NCI-H526 (cell line): Measurements from ENCODE around the gene ARHGAP18.
A peak's percentile ranks its signal among the peaks of the same experiment; 100 is the strongest.
"Not testable (repeated sequence)": the region's sequence is repeated elsewhere in the genome, so short reads cannot be mapped to it uniquely, and the experiment has no call there.

Experiments
- DNase-seq, 2 experiments: peaks; one replicate each; lab custom pipeline; 2025; lab: John Stamatoyannopoulos, UW

ARHGAP18 gene

DNA sequence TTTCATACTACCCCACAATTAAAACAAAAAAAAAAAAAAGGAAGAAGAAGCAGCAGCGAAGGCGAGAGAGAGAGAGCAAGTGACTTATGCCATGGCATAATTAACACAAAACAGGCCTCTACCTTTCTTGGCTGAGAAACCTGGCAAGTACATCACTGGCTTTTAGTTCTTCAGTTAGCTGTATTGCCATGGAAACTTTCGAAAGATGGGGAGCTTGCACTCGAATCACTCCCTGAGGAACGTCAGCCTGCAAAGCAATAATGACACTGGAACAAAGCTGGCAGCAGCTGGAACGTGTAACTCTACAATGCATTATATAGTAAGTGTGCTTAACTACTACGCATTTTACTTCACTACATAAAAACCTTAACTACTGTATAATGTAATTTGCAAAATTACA is 126.1 kb downstream of the ARHGAP18 start:
- no peak for DNase-seq

DNA sequence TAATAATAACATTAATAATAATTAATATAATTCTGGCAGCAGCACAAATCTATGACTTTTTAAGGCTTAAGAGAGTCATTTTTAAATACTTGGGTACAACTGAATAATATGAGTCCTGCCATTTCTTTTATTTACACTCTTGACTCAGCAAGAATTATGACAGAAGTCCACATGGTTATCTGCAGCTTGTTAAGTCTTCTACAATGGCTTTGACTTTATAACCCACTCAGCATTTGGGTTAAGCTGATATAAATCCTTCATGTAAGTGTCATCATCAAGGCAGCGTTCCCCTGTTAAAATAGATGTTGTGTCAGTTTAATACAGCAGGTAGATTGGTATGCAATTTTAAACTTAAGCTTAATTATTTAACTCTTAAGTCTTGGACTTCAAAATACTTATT is 131.7 kb downstream of the ARHGAP18 start:
- DNase-seq = no peak

DNA sequence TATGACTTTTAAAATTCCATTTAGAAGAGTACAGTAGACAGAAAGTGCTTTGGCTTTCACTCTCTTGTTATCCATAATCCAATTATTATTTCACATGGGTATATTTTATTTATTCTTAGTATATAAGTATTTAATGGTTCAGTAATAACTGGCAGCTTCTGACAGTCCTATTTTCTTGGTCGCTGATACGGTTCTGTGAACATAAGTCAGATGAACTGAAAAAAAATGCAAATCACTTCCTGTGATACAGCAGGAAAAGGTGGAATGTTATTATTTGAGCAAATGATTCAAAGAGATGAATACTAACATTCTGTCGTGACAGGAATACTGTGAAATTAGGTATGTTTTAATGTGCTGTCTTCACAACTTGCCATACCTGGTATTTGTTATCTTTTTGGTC is 132.3 kb downstream of the ARHGAP18 start:
- DNase-seq = peak in 1 of 2 experiments; percentile 23

DNA sequence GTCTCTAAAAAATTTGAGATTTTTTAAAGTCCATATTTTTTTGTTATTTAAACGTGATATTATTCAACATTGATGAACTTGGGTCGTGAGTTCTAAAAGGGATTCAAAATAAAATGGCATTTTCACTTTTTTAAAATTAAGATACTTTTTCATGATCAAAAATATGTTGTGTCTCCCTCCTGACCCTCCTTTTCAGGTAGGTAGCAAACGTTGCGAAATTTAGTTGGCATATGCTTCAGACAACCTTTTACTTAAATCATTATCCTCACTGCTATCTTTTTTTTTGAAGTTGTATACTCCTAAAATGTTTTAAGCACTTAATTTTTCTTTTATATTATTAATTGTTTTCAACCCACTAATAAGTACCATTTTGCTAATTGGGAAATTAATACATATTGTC is 133.5 kb downstream of the ARHGAP18 start:
- no peak for DNase-seq

DNA sequence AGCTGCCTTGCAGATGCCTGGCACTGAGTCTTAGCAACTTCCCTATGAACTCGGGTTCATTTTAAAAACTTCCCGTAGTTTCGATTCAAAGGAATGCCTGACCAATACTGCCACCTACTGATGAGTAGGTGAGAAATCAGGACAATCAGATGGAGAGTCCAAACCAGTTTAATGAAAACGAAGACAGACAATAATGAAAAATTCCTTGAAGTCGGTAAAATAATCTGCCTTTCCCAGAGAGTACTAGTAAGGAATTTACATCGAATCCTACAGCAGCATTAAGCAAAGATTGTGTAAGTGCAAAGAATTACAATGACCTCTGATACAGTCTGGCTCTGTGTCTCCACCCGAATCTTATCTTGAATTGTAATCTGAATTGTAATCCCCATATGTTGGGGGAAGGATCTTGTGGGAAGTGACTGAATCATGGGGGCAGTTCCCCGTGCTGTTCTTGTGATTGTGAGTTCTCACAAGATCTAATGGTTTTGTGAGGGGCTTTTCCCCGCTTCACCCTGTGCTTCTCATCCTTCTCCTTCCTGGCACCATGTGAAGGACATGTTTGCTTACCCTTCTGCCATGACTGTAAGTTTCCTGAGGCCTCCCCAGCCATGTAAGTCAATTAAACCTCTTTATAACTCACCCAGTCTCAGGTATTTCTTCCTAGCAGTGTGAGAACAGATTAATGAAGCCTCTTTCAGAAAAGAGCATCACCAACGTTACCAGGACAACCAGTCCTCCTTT is 134.4 kb downstream of the ARHGAP18 start:
- peak in 1 of 2 experiments; percentile 53 for DNase-seq

DNA sequence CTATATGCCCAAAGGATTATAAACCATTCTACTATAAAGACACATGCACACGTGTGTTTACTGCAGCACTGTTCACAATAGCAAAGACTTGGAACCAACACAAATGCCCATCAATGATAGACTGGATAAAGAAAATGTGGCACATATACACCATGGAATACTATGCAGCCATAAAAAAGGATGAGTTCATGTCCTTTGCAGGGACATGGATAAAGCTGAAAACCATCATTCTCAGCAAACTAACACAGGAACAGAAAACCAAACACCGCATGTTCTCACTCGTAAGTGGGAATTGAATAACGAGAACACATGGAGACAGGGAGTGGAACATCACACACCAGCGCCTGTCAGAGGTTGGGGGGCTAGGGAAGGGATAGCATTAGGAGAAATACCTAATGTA is 135.4 kb downstream of the ARHGAP18 start:
- not testable (repeated sequence) for DNase-seq

DNA sequence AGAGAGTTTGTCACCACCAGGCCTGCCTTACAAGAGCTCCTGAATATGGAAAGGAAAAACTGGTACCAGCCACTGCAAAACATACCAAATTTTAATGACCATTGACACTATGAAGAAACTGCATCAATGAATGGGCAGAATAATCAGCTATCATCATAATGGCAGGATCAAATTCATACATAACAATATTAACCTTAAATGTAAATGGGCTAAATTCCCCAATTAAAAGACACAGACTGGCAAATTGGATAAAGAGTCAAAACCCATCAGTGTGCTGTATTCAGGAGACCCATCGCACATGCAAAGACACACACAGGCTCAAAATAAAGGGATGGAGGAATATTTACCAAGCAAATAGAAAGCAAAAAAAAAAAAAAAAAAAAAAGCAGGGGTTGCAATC is 139.0 kb downstream of the ARHGAP18 start:
- not testable (repeated sequence) for DNase-seq

DNA sequence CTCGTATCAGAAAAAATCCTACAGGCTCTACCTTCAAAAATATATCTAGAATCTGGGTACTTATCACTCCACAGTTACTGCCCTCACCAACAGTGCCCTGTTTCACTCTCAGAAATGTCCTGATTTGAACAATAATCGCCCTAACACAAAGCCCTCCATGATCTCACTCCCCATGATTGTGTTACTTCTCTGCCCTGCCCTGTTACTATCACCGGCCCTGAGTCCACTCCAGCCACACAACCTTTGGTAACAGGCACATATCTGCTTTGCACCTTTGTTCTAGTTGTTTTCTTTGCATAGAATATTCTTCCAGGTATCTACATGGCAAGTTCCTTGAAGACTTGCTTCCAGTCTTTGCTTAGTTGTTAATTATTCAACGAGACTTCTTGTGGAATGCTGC is 142.0 kb downstream of the ARHGAP18 start:
- DNase-seq = no peak

DNA sequence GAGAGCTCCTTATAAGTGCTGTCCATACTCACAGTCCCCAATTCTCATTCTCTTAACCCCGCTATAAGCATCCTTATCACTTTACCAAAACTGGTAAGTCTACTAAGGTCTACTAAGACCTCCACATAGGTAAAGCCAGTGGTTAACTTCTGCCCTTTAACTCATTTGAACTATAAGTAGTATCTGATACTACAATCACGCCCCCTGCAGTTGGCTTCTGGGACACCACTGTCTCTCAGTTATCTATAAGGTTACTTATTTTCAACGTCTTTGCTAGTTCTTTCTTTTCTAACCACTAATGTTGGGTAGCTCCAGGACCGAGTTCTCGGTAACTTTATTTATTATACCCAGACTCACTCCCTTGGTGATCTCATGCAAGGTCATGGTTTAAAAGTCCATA is 142.6 kb downstream of the ARHGAP18 start:
- DNase-seq = peak in 1 of 2 experiments; percentile 33

DNA sequence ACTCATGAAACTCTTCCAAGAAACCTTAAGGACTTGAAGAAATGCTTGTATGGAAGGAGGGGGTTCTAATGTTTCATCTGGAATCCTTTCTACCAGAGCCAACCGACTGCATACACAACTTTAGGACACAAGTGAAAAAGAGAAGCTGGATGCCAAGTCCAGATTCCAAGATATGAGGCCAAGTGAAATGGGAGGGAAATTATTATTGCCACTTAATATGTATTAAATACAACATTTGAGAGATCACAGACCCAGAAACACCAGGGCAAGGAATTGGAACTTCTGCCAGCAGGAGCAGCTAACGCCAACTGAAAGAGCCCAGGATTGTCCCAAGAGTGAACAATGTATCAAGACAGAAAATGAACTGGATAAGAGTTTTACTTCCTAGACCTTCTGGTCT is 144.2 kb downstream of the ARHGAP18 start:
- no peak for DNase-seq

DNA sequence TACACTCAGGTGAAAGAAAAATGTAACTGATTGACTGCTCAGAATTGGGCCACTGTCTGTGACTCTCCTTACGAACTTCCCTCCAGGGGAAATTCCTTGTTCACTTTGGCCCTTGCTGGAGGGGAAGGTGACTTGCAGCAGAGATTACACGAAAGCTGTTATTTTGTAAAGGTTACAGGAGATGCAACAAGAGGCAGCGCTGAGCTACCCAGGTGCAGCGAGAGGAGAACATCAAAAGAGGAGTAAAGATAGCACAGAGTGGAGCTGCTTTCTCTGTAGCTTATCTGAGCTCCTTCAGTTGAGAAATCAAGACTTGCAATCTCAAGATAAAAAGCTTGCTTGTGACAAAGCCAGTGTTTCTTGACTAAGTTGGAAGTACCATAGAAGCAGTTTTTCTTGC is 144.6 kb downstream of the ARHGAP18 start:
- DNase-seq = no peak

DNA sequence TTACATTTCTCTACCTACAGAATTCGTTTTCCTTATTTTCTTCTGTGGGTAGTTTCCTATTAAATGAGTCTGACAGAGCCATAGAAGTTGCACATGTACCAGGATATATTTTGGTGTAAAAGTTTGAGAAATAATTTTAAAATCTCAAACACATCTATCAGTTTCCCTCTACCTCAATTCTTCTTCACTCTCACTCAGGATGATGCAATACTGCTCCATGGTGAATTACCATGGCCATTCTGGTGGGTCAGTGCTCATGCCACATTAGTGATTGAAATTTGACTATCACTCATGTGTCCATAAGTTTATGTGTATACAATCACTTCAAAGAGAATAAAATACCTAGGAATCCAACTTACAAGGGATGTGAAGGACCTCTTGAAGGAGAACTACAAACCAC is 151.7 kb downstream of the ARHGAP18 start:
- DNase-seq = no peak

DNA sequence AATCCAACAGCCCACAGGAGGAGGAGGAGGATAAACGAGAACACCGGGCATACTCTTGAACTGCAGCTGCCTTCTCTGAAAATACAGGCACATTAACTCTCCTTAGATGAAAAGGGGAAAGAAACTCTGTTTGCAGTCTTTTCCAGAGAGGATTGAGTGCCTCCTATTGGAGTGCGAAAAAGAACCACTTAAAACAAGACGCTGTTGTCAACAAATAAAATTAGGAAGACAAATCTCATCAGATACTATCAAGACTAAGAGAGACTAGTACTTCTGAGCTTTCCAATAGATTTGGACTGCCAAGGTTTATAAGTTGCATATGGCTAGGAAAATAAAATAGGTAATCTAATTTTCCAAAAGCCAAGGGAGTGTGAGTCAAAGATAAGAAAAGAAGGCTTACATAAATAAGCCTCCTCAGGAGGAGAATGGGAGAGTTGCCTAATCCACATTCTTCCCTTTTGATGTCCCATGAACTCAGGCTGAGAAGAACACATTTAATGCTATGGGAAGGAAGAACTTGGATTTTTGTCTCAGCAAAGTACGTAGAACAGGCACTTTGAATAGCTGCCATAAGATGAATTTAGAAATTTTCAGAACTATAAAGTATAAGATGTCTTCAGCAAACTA is 154.7 kb downstream of the ARHGAP18 start:
- no peak for DNase-seq

DNA sequence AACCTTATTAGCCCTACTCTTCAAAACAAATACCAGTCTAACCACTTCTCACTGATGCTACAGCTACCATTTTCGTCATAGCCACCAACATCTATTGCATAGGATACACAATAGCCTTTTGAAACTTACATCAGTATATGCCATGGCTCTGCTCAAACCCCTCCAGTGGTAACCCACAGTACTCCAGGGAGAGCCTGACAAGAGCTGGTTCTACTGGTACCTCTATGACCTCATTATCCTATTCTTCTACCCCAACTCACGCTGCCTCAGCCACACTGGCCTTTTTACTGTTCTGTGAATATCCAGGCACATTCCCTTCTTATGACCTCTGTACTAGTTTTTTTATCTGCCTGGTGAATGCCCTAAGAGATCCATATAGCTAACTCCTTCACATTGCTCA is 157.6 kb downstream of the ARHGAP18 start:
- no peak for DNase-seq

DNA sequence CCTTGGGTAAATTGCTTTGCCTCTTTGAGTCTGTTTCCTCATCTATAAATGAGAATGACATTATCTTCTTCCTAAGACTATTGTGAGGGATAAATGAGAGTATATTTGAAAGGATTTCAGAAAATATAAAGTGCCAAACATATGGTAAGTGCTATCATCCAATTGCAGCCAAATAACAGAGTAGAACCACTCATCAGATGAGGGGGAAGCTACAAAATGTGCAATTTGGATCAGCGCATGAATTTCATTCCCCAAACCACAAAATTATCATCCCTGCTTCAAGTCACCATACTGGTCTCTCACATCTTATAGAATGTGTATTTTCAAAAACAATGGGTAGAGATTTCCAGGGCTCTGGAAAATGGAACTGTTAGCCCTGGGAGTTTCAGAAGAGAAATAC is 158.5 kb downstream of the ARHGAP18 start:
- DNase-seq = no peak

DNA sequence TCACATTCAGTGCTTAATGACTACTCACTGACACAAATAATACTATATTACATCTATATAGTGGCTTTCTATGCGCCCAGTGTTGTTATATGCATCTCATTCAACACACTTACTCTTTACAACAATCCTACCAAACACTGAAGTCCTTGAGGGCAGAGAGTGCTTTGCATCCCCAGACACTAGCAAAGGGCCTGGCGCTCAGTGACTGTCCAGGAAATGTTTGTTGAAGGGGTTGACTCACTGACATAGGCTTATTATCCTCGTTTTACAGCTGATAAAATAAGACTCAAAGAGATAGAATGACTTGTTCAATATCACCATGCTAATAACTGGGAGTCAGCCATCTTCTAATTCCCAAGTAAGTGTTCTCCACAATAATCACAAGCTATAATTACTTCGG is 163.3 kb downstream of the ARHGAP18 start:
- no peak for DNase-seq

DNA sequence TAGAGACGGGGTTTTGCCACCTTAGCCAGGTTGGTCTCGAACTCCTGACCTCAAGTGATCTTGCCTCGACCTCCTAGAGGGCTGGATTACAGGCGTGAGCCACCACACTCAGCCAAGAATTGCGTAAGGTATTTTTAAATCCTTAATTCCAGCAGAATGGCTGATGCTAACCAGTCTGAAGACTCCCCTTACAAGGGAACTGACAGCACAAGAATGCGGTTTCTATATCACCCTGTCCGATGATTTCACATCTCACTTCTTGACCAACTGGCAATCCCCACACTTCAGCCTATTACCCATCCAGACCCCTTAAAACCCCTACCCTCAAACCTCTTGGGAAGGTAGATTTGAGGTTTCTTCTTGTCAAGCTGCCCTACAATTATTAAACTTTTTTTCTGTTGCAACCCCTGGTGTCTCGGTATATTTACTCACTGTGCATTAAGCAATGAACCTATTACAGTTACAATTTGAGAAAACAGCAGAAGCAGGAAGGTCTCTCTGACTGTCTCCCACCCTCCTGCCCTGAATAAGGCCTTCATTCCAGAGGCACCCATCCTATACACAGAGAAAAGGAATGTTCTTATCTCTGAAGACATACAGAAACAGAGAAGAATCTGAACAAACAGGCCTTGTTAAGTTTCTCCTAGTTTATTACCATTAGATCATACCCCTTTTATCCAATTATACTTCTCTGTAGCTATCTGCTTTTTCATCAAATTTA is 164.9 kb downstream of the ARHGAP18 start:
- no peak for DNase-seq

DNA sequence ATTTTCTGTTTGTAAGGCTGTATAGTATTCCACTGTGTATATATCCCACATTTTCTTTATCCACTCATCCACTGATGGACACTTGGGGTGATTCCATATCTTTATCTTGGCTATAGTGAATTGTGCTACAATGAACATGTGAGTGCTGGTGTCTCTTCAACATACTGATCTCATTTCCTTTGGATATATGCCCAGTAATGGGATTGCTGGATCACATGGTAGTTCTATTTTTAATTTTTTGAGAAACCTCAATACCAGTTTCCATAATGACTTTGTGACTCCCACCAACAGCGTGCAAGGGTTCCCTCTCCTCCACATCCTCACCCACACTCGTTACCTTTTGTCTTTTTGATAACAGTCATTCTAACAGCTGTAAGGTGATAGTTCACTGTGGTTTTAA is 166.0 kb downstream of the ARHGAP18 start:
- DNase-seq = no peak

DNA sequence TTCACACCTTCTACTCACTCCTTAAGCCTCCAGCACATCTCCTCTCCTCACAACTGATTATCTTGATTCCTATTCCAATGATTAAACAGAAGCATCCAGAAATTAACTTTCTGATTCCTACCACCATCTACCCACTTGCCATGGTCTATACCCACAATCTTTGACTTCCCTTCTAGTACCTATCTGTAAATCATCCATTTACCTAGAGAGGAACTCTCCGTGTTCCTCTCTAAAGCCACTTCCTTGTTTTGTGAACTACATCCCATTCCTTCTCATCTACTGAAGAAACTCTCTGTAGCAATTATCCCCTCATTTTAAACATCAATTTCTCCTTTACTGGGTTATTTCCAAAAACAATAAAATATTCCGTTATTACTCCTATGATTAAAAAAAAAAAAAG is 167.3 kb downstream of the ARHGAP18 start:
- DNase-seq = no peak

DNA sequence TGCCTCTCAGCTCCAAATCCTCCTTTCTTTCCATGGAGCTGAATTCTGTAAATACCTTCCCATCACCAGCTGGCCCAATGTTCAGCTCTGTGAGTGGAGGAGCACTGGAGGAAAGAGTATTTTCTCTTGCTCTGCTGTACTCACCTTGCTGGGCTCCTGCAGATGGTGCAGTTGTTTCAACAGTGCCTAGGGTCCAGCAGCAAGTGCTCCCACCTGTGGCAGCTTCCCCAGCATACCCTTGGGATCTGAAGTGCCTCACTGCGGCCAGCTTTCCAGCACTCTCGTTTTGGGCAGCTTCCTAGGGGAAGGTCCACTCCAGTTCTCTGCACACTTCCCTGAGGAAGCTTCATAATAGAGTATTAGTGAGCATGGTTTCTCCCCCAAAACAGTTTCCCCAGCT is 170.9 kb downstream of the ARHGAP18 start:
- no peak for DNase-seq

DNA sequence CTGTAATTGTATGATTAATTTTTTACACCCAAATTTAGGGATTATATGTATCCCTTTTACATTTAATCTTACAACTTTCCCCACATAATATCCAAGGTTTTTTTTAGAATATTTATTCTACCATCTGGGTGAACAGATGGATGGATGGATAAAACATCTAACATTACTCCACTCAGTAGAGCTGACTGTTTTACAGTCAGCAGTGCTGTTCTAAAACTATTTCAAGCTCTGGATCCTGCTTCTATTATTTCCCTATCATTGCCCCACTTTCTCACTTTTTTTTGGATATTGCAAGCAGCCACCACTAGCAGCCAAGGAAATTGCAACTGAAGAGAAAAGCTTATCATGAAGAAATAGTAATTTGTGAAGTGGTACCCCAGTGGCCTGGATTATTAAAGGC is 173.7 kb downstream of the ARHGAP18 start:
- DNase-seq = no peak

DNA sequence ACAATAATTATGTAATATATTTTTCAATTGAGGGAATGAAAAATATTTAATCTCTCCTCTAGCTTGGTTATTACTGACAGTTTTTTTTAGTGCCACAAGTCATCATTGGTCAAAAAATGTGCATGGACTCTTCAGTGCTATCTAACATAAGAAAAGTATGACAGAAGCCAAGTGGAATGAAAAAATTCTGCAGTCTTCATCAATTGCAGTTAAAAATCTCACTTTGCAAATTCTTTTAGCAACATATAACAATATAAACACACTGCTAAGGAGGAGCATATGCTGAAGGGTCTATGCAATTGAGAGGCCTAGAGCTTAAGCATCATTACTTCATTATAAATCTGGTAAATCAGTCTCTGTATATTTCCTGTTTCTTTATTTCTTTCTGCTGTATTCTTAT is 175.1 kb downstream of the ARHGAP18 start:
- no peak for DNase-seq
